Measurements from ENCODE around the gene IGFBP4. TPM values are rescaled to one million over a fixed set of nuclear protein-coding genes. Genes with fewer than 3 reads are reported as not detected.

Gene IGFBP4
- total RNA-seq, 1 donor from 2014 or later: 193 TPM

DNA sequence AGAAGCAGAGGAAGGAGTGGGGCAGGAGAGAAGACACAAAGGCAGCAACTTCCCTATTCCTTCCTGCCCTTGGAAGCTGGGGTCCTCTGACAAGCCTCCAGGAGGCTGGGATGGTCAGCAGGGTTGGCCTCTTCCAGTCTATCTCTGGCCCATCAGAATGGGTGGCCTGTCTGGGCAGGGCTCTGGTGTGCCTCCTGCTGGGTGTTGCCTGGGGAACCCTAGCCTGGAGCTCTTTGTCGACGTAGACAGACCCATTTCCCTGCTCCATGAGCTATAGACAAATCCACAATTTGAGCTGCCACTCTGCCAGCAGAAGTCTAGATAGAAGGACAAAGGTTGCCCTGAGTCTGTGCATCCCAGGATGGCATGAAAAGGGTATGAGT, 11.4 kb downstream of the IGFBP4 start:
- no peak for DNase-seq (ENCODE audit: low read depth in 2 of 2)

DNA sequence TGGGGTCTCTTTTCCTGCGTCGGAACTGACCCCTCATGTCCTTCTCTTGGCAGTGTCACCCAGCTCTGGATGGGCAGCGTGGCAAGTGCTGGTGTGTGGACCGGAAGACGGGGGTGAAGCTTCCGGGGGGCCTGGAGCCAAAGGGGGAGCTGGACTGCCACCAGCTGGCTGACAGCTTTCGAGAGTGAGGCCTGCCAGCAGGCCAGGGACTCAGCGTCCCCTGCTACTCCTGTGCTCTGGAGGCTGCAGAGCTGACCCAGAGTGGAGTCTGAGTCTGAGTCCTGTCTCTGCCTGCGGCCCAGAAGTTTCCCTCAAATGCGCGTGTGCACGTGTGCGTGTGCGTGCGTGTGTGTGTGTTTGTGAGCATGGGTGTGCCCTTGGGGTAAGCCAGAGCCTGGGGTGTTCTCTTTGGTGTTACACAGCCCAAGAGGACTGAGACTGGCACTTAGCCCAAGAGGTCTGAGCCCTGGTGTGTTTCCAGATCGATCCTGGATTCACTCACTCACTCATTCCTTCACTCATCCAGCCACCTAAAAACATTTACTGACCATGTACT, 13.2 kb downstream of the IGFBP4 start:
- DNase-seq (ENCODE audit: low read depth in 2 of 2): no peak

DNA sequence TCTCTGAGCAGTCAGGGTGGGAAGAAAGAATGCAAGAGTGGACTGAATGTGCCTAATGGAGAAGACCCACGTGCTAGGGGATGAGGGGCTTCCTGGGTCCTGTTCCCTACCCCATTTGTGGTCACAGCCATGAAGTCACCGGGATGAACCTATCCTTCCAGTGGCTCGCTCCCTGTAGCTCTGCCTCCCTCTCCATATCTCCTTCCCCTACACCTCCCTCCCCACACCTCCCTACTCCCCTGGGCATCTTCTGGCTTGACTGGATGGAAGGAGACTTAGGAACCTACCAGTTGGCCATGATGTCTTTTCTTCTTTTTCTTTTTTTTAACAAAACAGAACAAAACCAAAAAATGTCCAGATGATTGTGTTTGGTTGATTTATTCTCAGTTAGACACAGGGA, 14.1 kb downstream of the IGFBP4 start:
- DNase-seq (ENCODE audit: low read depth in 2 of 2): no peak

DNA sequence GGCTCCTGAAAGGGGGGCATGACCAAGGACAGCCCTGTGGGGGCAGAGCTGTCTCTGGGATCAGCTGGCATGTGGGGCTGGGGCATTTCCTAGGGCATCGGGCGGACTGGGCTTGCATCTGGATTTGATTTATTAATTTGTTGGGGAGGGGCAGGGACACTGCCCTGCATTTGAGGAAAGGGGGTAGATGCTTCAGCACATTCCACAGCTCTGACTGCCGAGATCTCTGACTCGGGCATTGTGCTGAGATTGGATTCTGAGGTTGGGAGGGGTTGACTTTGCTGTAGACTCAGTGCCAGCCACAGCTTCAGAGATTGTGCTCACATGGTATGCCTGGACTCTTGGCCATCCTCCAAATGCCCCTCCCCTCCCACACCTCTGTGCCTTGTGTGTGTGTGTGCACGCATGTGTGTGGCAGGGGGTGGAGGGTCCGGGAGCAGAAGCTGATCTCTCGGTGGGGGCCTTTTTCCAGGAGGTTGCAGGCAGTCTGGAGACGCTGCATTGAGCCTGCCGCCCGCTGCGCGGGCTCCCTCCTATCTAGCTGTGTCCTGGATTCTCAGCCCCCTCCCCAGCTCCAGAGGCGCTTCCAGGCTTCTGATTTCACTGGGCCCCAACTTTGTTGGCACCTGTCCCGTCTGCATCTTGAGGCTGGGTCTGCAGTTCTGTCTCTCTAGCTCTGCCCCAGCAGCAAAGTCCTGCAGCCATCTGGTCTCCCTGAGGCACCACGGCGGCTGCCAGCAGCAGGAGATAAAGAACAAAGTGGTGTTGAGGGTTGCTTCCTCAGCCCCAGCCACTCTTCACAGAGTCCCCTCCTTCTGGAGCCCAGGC, 14.9 kb downstream of the IGFBP4 start:
- peak in 1 of 2 donors; percentile 35 for DNase-seq (ENCODE audit: low read depth in 2 of 2)

DNA sequence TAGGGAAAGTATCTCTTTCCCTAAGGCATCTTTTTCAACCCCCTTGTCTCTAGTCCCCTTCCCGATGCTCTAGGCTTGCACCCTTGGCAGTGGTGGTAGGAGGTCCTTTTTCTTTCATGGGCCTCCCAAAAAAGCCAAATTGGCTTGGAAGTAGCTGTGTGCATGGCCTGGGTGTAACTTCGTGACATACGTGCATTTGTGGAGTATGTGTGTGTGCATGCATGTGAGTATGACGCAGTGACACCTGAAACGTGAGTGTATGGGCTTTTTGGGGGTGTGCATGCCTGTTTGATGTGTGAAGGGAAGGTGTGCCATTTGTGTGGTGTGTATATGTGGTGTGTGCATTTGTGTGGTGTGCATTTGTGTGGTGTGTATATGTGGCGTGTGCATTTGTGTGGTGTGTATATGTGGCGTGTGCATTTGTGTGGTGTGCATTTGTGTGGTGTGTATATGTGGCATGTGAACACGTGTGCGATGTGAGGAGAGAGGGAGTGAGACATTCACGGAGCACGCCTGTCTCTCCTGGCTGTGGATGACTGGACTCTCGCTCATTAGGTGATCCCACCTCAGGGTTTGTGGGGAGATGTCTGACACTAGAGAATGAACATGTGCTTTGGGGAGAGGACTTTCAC, 15.7 kb downstream of the IGFBP4 start:
- no peak for DNase-seq (ENCODE audit: low read depth in 2 of 2)

DNA sequence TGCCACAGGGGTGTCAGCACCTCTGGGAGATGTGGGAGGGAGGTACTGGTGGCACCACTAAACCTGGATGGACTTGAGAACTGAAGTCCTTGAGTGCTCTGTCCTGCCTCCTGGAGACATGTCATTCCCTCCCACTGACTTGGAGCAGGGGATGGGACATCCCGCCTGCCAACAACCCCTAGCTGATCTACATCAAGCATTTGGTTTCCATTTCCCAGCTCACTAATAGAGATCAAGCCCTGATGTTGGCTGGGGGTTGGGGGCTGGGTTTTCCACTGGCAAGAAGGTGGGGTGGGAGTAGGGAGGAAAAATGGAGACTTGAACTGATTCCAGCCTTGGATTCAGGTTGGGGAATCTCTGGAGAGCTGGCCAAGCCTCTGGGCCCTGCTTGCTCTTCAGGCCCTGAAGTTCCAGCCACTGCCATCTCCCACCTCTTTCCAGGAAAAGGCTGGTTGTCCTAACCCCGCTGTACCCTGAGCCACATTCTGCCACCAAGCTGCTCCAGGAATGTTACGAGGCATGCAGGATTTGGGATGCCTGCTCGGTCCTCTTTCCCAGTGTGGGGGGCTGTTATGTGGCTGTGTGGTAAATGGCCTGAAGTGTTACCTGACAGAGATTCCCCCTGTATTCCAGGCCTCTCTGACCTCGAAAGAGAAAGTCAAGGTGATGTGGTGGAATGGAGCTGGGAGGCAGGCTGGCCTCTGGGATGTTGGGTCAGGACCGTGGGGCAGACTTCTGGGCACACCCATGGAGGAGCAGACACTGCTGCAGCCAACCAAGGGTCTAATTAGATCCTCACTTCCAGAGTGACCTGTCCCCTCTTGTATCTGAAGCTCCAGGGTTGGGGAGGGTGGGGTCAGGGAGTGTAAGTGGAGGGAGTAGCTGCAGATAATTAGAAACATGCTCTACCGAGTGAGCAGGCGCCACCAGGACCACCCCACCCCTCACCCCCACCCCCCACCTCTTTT, 16.7 kb downstream of the IGFBP4 start:
- no peak for DNase-seq (ENCODE audit: low read depth in 2 of 2)

DNA sequence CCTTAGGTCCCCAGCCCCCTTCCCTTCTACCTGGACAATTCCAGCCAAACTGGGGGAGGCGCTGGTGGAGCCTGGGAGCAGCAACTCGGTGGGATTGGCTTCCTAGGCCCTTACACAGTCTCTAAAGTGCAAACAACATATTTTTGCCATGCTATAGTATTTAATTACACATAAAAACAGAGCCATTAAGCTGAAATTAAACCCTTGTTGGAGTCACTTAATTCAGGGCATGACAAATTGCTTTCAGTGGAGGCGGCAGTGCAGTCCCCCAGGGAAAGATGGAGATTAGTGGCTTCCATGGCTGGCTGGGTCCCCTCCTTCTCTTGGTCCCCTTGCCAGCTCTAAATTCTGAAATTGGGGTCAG, 17.3 kb downstream of the IGFBP4 start:
- DNase-seq (ENCODE audit: low read depth in 2 of 2): no peak

DNA sequence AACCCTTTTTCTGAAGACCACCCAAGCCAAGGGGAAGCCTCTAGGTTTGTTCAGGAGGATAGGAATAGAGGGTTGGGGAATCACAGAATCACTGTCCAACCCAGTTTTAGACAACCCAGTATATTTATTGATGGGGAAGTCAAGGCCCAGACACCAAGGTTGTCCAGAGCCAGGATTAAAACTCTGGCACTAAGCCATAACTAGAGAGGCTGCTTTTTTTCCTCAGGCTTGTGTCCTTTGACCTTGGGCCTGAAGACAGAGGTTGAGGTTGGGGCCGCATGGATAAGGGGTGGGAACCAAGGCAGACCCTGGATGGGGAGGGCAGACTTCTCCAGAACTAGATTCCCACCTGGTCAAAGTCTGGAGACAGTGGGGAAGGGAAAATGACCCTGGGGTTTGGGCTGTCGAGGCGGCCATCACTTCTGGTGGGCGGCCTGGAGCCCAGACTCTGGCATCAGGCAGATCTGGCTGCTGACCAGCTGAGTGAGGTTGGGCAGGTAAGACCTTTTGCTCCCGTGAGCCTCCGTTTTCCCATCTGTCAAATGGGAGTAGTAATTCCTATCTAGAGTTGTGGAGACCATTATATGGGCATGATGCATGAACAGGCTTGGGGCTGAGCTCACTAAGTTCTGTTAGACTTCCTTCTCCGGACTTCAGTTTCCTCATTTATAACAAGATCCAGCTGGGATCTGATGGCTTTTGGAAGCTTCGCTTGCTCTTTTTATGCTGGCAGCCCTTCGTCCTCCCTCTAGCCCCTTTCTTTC, 17.9 kb downstream of the IGFBP4 start:
- DNase-seq (ENCODE audit: low read depth in 2 of 2): no peak

DNA sequence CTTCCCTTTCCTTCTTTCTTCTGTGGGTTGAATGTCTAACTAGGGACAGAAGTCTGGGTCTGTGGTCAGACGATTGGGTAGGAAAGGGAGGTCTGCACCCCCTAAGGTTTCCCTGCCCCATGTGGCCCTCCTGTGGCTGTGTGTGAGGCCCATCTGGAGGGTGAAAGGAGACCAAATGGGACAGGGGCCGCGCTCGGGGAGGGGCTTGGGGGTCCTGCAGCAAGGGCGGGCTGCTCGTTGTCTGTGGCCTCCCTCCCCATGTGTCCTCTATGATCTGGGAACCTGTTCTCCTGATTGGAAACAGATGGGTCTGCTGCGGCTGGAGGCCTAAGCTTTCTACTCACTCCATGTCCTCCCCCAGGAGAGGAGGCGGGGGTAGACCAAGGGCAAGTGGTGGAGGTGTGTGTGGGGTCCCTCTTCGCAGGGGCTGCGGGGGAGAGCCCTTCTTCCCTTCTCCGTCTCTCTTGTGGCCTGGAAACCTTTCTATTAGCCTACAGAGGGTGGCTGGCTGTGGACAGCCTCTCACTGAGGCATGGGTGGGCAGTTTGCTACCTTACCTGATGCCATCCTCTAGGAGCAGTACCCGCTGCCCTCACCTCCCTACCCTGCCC, 18.6 kb downstream of the IGFBP4 start:
- no peak for DNase-seq (ENCODE audit: low read depth in 2 of 2)

DNA sequence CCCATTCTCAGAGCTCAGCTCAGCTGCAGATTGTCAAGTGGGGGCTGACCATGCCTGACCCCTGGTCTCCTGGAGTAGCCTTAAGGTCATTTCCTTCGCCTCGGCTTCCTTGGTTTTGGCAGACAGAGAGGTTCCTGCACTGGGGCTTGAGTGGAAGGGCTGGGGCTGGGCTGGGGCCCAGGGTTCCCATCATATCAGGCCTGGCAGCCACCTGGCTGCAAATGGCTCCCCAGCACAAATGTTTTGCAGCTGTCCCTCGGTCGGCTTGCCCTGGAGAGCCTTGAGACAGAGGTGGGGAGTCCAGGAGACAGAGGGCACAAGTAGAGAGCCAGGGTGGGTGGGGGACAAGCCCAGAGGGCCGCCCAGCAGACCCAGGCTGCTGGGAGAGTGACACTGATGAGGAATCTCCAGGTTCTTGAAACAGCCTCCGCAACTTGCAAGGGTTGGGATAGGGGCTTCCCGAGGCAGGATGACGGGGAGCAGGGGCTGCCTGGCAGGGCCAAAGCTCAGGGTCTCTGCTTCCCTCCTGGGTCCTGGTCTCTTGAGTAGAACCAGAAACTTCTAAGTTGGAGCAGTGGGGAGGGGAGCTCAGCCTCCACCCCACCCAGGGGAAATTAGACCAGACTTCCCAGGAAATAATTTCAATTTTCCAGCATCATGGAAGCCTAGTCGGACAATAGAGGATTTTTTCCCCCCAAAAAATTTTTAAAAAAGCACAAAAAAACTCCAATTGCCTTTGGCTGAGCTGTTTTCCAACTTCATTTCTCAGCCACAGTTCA, 19.3 kb downstream of the IGFBP4 start:
- DNase-seq (ENCODE audit: low read depth in 2 of 2): no peak

DNA sequence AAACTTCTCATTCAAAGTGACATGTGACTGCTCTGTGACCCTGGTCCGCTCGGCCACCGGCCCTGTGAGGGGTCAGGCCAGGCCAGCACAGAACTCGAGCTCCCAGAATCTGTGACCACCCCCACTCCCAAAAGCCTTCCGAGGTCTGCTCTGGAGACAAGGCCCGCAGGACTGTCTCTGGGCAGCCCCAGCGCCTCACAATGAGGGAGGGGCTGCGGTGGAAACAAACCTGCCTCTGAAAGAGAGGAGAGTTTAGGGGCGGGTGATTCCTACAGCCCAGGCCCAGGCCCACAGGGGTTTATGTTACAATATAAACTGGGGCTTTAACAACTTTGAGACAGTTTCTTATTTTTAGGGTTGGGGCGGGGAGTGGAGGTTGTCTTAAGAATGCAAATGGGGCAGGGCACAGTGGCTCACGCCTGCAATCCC, 19.9 kb downstream of the IGFBP4 start:
- no peak for DNase-seq (ENCODE audit: low read depth in 2 of 2)

DNA sequence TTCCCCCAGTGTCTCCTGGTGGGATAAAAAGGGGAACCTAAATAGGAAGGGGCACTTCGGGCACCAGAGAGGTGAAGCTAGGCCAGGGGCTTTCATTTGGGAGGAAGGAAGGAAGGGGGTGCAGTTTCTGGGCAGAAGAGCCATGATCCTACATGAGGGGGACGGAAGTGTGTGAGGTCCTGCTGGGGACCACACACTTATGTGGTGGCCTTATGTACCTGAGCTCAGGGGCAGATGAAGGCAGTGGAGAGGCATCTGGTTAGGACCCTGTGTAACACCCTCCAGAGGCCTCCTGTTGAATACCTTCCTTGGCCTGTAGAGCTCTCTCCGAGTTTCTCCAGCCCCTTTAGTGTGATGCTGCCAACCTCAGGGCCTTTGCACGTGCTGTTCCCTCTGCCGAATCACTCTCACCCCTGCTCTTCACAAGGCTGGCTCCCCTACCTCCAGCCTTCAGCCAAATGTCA, 21.2 kb downstream of the IGFBP4 start:
- DNase-seq (ENCODE audit: low read depth in 2 of 2): no peak

DNA sequence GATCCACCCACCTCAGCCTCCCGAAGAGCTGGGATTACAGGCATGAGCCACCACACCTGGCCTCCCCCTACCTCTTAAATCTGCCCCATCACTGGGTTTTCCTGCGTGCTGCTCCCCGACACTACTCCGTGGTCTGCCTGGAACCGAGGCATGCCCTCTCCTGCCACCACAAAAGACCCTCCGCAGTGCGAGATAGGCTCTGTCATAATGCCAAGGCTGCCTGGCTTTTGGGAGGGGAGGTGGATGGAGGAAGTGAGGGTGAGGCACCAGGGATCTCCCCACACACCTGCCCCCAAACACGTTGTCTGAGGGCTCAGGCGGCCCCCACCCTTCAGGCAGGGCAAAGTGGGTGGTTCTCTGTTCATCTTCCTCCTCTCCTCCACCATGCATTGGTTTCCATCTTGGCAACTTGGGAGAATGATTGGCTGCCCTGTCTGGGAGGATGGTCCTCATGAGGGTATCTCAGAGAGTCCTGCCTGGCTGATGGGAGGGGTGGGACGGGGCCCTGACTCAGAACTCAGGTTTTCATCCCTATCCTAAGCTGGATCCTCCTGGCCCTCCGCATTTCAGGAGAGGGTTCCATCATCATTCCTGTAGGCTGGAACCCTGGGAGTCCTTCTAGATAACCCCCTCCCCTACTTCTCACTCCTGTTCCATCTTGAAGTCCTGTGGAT, 23.2 kb downstream of the IGFBP4 start:
- no peak for DNase-seq (ENCODE audit: low read depth in 2 of 2)

DNA sequence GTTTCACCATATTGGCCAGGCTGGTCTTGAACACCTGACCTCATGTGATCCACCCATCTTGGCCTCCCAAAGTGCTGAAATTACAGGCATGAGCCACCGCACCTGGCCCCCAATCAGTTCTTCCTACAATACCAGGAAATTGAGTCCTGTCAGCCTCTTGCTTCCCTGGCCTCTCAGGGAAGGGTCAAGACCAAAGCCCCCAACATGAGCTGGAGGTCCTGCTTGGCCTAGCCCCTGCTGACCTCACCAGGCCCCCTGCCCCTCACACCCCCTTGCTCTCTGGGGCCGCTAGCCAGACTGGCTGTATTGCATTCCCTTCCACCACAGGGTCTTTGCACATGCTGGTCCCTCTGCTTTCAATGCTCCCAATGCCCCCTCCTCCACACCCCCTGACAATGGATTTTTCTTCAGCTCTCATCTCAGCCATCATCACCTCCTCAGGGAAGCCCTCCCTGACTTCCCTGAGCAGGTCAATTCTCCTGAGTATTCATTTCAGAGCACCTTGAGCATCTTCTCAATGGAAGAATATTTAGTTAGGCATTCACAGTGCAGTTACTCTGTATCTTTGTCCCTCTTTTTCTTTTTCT, 24.1 kb downstream of the IGFBP4 start:
- DNase-seq (ENCODE audit: low read depth in 2 of 2): no peak

DNA sequence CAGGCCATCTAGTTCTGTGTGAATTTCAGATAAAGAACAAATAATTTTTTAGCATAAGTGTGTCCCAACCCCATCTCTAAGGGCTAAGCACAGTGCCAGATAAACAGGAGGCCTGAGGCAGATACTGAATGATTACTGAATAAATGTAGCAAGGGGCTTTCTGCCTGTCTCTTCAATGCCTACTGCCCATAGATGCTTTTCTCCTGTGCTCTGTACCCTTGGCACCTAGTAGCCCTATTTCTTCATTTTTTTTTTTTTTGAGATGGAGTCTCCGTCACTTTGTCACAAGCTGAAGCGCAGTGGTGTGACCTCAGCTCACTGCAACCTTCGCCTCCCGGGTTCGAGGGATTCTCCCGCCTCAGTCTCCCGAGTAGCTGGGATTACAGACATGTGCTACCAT, 25.3 kb downstream of the IGFBP4 start:
- DNase-seq (ENCODE audit: low read depth in 2 of 2): no peak

DNA sequence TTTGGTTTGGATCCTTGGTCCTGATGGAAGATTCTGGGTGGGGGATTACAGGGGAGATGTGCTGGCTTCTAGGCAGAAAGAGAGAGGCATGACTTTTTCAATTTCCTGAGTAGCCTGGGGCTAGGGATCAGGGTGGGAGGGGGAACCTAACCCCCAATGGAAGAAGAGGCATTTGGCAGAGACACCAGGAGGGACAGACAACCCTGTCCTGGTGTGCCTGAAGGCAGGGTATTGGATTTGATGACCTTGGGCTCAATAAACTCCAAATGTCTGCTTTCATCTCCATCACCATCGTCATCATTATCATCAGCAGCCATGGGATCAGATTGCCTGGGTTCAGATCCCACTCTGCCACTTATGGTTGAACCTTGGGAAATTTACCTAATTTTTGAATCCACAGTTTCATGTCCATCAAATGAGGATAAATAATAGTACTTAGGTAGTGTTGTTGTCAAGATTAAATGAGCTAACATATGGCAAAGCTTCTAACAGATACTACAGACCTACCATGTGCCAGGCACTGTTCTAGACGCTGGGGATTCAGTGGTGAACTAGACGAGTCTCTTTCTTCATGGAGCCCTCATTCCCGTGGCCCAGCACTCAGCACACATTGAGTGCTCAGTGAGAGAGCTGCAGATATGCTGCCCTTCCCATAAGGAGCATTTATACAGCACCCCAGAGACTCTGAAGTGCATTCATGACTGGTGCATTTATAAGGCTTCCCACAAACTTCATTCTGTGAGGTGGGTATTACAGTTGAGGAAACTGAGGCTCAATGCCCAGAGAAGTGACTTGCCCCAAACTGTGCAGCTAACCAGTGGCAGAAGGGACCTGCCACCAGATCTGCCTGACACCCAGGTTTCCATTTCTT, 26.8 kb downstream of the IGFBP4 start:
- no peak for DNase-seq (ENCODE audit: low read depth in 2 of 2)

DNA sequence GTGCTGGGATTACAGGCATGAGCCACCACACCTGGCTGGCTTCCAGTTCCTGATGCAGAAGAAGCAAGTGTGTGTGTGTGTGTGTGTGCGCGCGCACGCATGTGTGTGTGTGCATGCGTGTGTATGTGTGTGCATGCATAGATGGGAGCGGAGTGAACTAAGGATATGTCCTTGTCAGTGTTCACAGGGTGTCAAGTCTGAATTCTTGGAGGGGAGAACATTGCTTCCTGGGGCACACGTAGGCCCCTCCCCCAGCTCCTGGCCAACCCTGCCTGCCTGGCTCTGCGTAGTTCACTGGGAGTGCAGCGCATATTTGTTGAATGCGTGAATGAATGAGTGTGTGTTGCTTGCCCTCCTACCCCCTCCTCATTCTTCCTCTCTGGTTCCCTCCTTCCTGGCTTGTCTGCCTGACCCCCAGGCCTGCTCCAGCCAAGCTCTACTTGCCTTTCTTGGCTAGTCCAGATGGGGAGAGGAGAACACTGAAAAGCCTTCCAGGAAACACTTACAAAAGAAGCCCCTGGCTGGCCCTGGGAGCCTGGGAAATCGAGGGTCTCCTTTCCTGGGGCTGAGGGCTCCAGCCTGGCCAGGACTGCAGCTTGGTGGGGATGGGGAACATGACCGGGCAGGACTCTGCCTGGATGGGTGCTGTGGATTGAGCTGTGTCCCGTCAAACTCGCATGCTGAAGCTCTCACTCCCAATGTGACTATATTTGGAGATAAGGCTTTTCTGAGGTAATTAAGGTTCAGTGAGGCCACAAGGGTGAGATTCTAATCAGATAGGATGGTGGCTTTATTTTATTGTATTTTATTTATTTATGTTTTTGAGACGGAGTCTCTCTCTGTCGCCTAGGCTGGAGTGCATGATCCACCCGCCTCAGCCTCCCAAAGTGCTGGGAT, 27.9 kb downstream of the IGFBP4 start:
- DNase-seq (ENCODE audit: low read depth in 2 of 2): no peak

All from lung microvascular endothelial cell (primary cell).